DOHH2 (cell line): Measurements from ENCODE around the gene ZIC4.

Source experiments
- H3F3A ChIP-seq: fragments of 200-600 bp; sonication (generic), shearing (Covaris generic); 2 replicates; pipeline ENCODE4 v1.6.0; 2016; ENCODE audit warnings: antibody characterized with exemption, mild to moderate bottlenecking; ENCODE audit not compliant: control insufficient read depth, insufficient read depth
- H3K27ac ChIP-seq: fragments of 200-600 bp; sonication (generic); 2 replicates; pipeline ENCODE4 v1.5.1; 2014; ENCODE audit warnings: low read depth, mild to moderate bottlenecking, low read length, moderate library complexity
- H3K27me3 ChIP-seq: fragments of 200-600 bp; sonication (generic); 2 replicates; pipeline ENCODE4 v1.6.1; 2014; ENCODE audit warnings: mild to moderate bottlenecking, low read length, mixed read lengths; ENCODE audit not compliant: control insufficient read depth
- H3K36me3 ChIP-seq: fragments of 200-600 bp; sonication (generic); 2 replicates; pipeline ENCODE4 v1.6.1; 2014; ENCODE audit warnings: mild to moderate bottlenecking, low read length, moderate library complexity, mixed read lengths; ENCODE audit not compliant: control insufficient read depth
- H3K4me1 ChIP-seq: fragments of 200-600 bp; sonication (generic); 2 replicates; pipeline ENCODE4 v1.6.1; 2014; ENCODE audit warnings: mild to moderate bottlenecking, low read length, mixed read lengths; ENCODE audit not compliant: control insufficient read depth
- H3K4me2 ChIP-seq: fragments of 200-600 bp; sonication (generic); 2 replicates; pipeline ENCODE4 v1.6.0; 2014; ENCODE audit warnings: mild to moderate bottlenecking, low read length, moderate library complexity
- H3K4me3 ChIP-seq: fragments of 200-600 bp; sonication (generic); 2 replicates; pipeline ENCODE4 v1.5.1; 2014; ENCODE audit warnings: mild to moderate bottlenecking, low read length, mixed read lengths
- H3K79me2 ChIP-seq: fragments of 200-600 bp; sonication (generic); 2 replicates; pipeline ENCODE4 v1.6.1; 2014; ENCODE audit warnings: mild to moderate bottlenecking, low read length, mixed read lengths; ENCODE audit not compliant: control insufficient read depth
- H3K9me2 ChIP-seq: fragments of 200-600 bp; sonication (generic); replicated peaks from 2 replicates; pipeline ENCODE4 v1.6.1; 2014; ENCODE audit warnings: mild to moderate bottlenecking, low read length, mixed read lengths; ENCODE audit not compliant: control insufficient read depth
- H3K9me3 ChIP-seq: fragments of 200-600 bp; sonication (generic); 2 replicates; pipeline ENCODE4 v1.6.1; 2014; ENCODE audit warnings: antibody characterized with exemption, low read length, mixed read lengths; ENCODE audit not compliant: control insufficient read depth, insufficient read depth
- H4K20me1 ChIP-seq: fragments of 200-600 bp; sonication (generic); 2 replicates; pipeline ENCODE4 v1.6.0; 2014; ENCODE audit warnings: low read depth, mild to moderate bottlenecking, antibody characterized with exemption, low read length, moderate library complexity; ENCODE audit not compliant: control insufficient read depth, insufficient read depth
- EZH2phosphoT487 ChIP-seq: fragments of 200-600 bp; sonication (generic); IDR thresholded peaks from 2 replicates; pipeline ENCODE4 v1.6.1; 2017; ENCODE audit warnings: borderline replicate concordance, mild to moderate bottlenecking, antibody characterized with exemption, low read length, moderate library complexity, mixed read lengths
- TF ChIP-seq, protein P1 (sequence below): fragments of 200-600 bp; sonication (generic); IDR thresholded peaks from one replicate; pipeline ENCODE4 v1.5.1; 2014; ENCODE audit warnings: antibody characterized with exemption, mild to moderate bottlenecking, low read depth, low read length; ENCODE audit not compliant: poor library complexity, severe bottlenecking

The ZIC4 gene

GRCh38 chr3:147371771-147372340 lies 34.5 kb downstream of the ZIC4 start:
- no peaks in the 10 kb centered on the region for H3K9me2 ChIP-seq
- H3K4me2 ChIP-seq, result no peak overlapping the region
- H3K27me3 ChIP-seq, result no peaks in the 10 kb centered on the region

DNA sequence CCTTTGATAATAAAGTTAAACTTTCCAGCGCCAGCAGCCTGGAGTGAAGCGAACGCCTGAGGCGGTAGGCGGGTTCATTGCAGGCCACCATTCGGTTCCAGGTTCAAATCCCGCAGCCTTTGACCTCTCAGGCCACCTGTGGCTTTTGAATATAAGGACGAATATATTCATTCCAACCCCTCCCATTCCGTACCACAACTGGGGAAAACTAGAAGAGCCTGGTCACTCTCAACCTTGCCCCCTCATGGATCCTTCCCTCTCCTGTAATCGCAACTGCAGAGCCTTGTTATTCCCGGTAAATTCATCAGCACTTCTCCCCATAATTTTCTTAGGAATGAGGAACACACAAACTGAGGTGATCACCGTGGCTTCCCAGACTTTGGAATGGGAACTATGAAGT lies 35.2 kb downstream of the ZIC4 start:
- Histone ChIP-seq H3F3A (no peaks in the 10 kb centered on the region), H3K4me2 (no peak overlapping the region), H3K79me2 (no peaks in the 10 kb centered on the region), H4K20me1 (no peaks in the 10 kb centered on the region), H3K9me2 (no peaks in the 10 kb centered on the region), H3K4me3 (no peak overlapping the region), H3K27me3 (no peaks in the 10 kb centered on the region), H3K36me3 (no peaks in the 10 kb centered on the region), H3K4me1 (no peaks in the 10 kb centered on the region), H3K9me3 (no peaks in the 10 kb centered on the region; the same call in 1 of the 2 replicates), H3K27ac (no peak overlapping the region)
- TF ChIP-seq, protein P1, sequence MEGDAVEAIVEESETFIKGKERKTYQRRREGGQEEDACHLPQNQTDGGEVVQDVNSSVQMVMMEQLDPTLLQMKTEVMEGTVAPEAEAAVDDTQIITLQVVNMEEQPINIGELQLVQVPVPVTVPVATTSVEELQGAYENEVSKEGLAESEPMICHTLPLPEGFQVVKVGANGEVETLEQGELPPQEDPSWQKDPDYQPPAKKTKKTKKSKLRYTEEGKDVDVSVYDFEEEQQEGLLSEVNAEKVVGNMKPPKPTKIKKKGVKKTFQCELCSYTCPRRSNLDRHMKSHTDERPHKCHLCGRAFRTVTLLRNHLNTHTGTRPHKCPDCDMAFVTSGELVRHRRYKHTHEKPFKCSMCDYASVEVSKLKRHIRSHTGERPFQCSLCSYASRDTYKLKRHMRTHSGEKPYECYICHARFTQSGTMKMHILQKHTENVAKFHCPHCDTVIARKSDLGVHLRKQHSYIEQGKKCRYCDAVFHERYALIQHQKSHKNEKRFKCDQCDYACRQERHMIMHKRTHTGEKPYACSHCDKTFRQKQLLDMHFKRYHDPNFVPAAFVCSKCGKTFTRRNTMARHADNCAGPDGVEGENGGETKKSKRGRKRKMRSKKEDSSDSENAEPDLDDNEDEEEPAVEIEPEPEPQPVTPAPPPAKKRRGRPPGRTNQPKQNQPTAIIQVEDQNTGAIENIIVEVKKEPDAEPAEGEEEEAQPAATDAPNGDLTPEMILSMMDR, result no peak
- no peak for TF ChIP-seq EZH2phosphoT487

More at GRCh38 chr3:147371771-147372340, 34.5 kb downstream of the ZIC4 start:
- H3K79me2 ChIP-seq, result no peaks in the 10 kb centered on the region
- no peaks in the 10 kb centered on the region; the same call in 1 of the 2 replicates for H3K9me3 ChIP-seq
- no peaks in the 10 kb centered on the region for H3K36me3 ChIP-seq
- H4K20me1 ChIP-seq, result no peaks in the 10 kb centered on the region
- H3K4me1 ChIP-seq, result no peaks in the 10 kb centered on the region
- H3K27ac ChIP-seq, result no peak overlapping the region
- TF ChIP-seq, protein P1, result no peak
- TF ChIP-seq EZH2phosphoT487, result no peak
- no peak overlapping the region for H3K4me3 ChIP-seq
- no peaks in the 10 kb centered on the region for H3F3A ChIP-seq

DNA sequence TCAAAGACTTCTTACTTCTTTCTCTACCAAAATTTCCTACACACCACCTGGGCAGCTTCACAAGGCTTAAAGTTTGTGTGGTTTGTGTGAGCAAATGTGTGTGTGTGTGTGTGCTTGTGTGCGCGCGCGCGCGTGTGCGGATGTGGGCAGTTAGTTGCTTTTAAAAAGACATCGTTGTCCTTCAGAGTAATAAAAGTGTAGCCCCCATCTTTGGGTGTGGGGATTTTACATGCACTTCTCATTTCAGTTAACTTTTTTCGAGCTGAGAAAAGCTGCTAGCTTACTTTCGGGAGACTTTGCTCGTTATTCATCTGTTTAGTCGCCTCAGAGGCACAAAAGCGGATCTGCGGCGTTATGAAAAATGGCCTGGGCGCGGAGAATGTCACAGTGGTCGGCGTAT lies 36.0 kb downstream of the ZIC4 start:
- Histone ChIP-seq H3K9me3 (no peaks in the 10 kb centered on the region; the same call in 1 of the 2 replicates), H3K27me3 (no peaks in the 10 kb centered on the region), H4K20me1 (no peaks in the 10 kb centered on the region), H3K4me3 (no peak overlapping the region), H3F3A (no peaks in the 10 kb centered on the region), H3K79me2 (no peaks in the 10 kb centered on the region), H3K9me2 (no peaks in the 10 kb centered on the region), H3K4me2 (no peak overlapping the region), H3K36me3 (no peaks in the 10 kb centered on the region), H3K4me1 (no peaks in the 10 kb centered on the region), H3K27ac (no peak overlapping the region)
- no peak for TF ChIP-seq EZH2phosphoT487

DNA sequence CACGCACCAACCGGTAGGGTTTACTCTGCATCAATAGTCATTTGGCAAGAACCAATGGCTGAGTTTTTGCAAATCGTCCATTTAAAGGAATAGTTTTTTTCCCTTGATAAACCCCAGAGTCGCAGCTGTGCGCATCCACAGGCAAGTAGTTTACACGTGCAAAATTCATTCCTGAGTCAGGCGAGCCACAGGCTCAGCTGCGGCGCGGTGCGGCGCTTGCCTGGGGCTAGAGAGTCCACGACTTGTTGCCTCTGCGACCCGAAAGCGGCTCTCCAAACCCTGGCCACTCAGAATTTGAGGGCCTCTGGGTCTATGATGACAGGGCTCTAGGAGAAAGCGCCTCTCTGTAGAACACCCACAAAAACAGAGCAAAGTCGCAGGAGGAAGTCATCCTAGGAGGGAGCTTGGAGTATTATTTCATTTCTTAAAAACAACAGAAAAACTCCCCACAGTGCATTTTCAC lies 36.7 kb downstream of the ZIC4 start:
- no peak overlapping the region for H3K4me2 ChIP-seq
- no peaks in the 10 kb centered on the region for H3K9me2 ChIP-seq
- no peaks in the 10 kb centered on the region for H3K4me1 ChIP-seq
- no peak for TF ChIP-seq EZH2phosphoT487
- TF ChIP-seq, protein P1, result no peak
- H3K79me2 ChIP-seq, result no peaks in the 10 kb centered on the region
- H3K27ac ChIP-seq, result no peak overlapping the region
- no peaks in the 10 kb centered on the region for H3K27me3 ChIP-seq
- H3F3A ChIP-seq, result no peaks in the 10 kb centered on the region
- H3K4me3 ChIP-seq, result no peak overlapping the region
- no peaks in the 10 kb centered on the region for H3K36me3 ChIP-seq
- H4K20me1 ChIP-seq, result no peaks in the 10 kb centered on the region
- H3K9me3 ChIP-seq, result no peaks in the 10 kb centered on the region; the same call in 1 of the 2 replicates
